ENCODE results near the gene GLYATL3. TPM values are rescaled to one million over a fixed set of nuclear protein-coding genes. Genes with fewer than 3 reads are reported as not detected.

GLYATL3 gene
- polyA plus RNA-seq, 5 donors = not detected

Other genes starting within 250 kb of the GLYATL3 start
- gene MMUT, start 36.7 kb upstream of the GLYATL3 start, polyA plus RNA-seq (ENCODE audit: insufficient read depth in 1 of 5, insufficient read length in 5 of 5, low replicate concordance in 1 of 5) = 10 to 100 TPM; 28.7 to 48.4 (median 37.0) TPM
- gene CENPQ, start 36.6 kb upstream of the GLYATL3 start, polyA plus RNA-seq (ENCODE audit: insufficient read depth in 1 of 5, insufficient read length in 5 of 5, low replicate concordance in 1 of 5) = 10 to 100 TPM in 4 of 5 donors, 1 to 10 TPM in 1; 9.4 to 21.1 (median 16.3) TPM
- gene C6orf141, start 50.7 kb downstream of the GLYATL3 start, polyA plus RNA-seq (ENCODE audit: insufficient read depth in 1 of 5, insufficient read length in 5 of 5, low replicate concordance in 1 of 5) = 1 to 10 TPM; 2.6 to 5.3 (median 3.9) TPM
- gene RHAG, start 136.9 kb downstream of the GLYATL3 start, polyA plus RNA-seq (ENCODE audit: insufficient read depth in 1 of 5, insufficient read length in 5 of 5, low replicate concordance in 1 of 5) = 1 to 10 TPM; 1.7 to 6.7 (median 1.8) TPM
- 1 to 10 TPM in 2 of 5 donors, under 1 TPM in 3; 0.18 to 1.2 (median 0.62) TPM for gene CRISP2, start 213.6 kb downstream of the GLYATL3 start, polyA plus RNA-seq (ENCODE audit: insufficient read depth in 1 of 5, insufficient read length in 5 of 5, low replicate concordance in 1 of 5)
- 1 to 10 TPM in 1 of 5 donors, under 1 TPM in 4; 0.20 to 1.2 (median 0.35) TPM for gene CRISP3, start 244.5 kb downstream of the GLYATL3 start, polyA plus RNA-seq (ENCODE audit: insufficient read depth in 1 of 5, insufficient read length in 5 of 5, low replicate concordance in 1 of 5)